Caco-2 (cell line): Measurements from ENCODE around the gene SLC44A5. TPM values are rescaled to one million over a fixed set of nuclear protein-coding genes. Genes with fewer than 3 reads are reported as not detected.
"Not testable (repeated sequence)": the region's sequence is repeated elsewhere in the genome, so short reads cannot be mapped to it uniquely, and the experiment has no call there.

Experiments
- BruUV-seq: library from RNA; stranded (reverse); fragments of 400-500 nt; replicated peaks from 2 replicates; lab custom pipeline; 2021; lab: Mats Ljungman, UMichigan
- CTCF ChIA-PET: fragments of 300-600 bp; sonication (Branson Sonifier 250); formaldehyde crosslinking; loops from one replicate; lab custom pipeline; 2022; ENCODE audit warnings: antibody characterized with exemption; lab: Charles Lee
- POLR2A ChIA-PET: fragments of 300-600 bp; sonication (Branson Sonifier 250); formaldehyde crosslinking; loops from one replicate; lab custom pipeline; 2022; ENCODE audit warnings: antibody characterized with exemption; lab: Charles Lee
- DNase-seq, 2 experiments: peaks; one replicate each; pipeline versions ENCODE4 v3.0.0 to v3.0.0-alpha.2; 2020 to 2022
- H3K27me3 ChIP-seq: replicated peaks from 2 replicates; pipeline ENCODE4 v1.6.0; 2011; ENCODE audit warnings: low read length; ENCODE audit not compliant: control insufficient read depth, insufficient read depth
- H3K36me3 ChIP-seq: 2 replicates; pipeline ENCODE4 v1.5.1; 2011; ENCODE audit warnings: low read length; ENCODE audit not compliant: control insufficient read depth, insufficient read depth
- H3K4me1 ChIP-seq: fragments of 250-450 bp; sonication (Bioruptor Pico); 2 replicates; pipeline ENCODE4 v1.5.1; 2020; ENCODE audit warnings: mild to moderate bottlenecking
- H3K4me3 ChIP-seq: 2 replicates; pipeline ENCODE4 v1.5.1; 2011; ENCODE audit warnings: low read depth, mild to moderate bottlenecking, control low read depth, low read length
- H3K9me3 ChIP-seq: fragments of 250-450 bp; sonication (Bioruptor Pico); 2 replicates; pipeline ENCODE4 v1.5.1; 2020; ENCODE audit warnings: mild to moderate bottlenecking, moderate library complexity
- H3K27ac Mint-ChIP-seq: one replicate; pipeline ENCODE4 v1.8.0; 2022; ENCODE audit warnings: mixed read lengths; ENCODE audit not compliant: unreplicated experiment
- H3K27me3 Mint-ChIP-seq: one replicate; pipeline ENCODE4 v1.8.0; 2022; ENCODE audit warnings: mixed read lengths; ENCODE audit not compliant: insufficient read depth, unreplicated experiment
- H3K36me3 Mint-ChIP-seq: one replicate; pipeline ENCODE4 v1.8.0; 2022; ENCODE audit warnings: mild to moderate bottlenecking, mixed read lengths; ENCODE audit not compliant: insufficient read depth, unreplicated experiment
- H3K4me1 Mint-ChIP-seq: one replicate; pipeline ENCODE4 v1.8.0; 2022; ENCODE audit warnings: low read depth, mixed read lengths; ENCODE audit not compliant: unreplicated experiment
- H3K4me3 Mint-ChIP-seq: one replicate; pipeline ENCODE4 v1.8.0; 2022; ENCODE audit warnings: mild to moderate bottlenecking, moderate library complexity, mixed read lengths; ENCODE audit not compliant: unreplicated experiment
- H3K9me3 Mint-ChIP-seq: one replicate; pipeline ENCODE4 v1.8.0; 2022; ENCODE audit warnings: mixed read lengths; ENCODE audit not compliant: unreplicated experiment
- intact Hi-C: fragments of 100-400 bp; cut with micrococcal nuclease; formaldehyde crosslinking; loops from one replicate; pipeline ENCODE4 v1.10.0; 2022; ENCODE audit not compliant: unreplicated experiment
- total RNA-seq: library from RNA; stranded (reverse); gene quantifications from 2 replicates; pipeline ENCODE4 v1.2.3, GENCODE V29; 2022
- TF ChIP-seq, protein P1 (sequence below), 2 experiments: fragments of 200-600 bp in 1 of 2; IDR thresholded peaks; 1 replicate in 1 of 2; 2 replicates in 1 of 2; pipeline versions ENCODE4 v1.5.1 to v1.8.0; 2011 to 2022; ENCODE audit warnings: antibody characterized with exemption in 1 of 2, control low read depth in 1 of 2, inconsistent platforms in 1 of 2, low read depth in 1 of 2, low read length in 1 of 2, mild to moderate bottlenecking in 1 of 2, moderate library complexity in 1 of 2; ENCODE audit not compliant: insufficient read depth in 1 of 2, severe bottlenecking in 1 of 2, unreplicated experiment in 1 of 2

The SLC44A5 gene
- total RNA-seq, 1 experiment from 2014 or later = 13.6 TPM

DNA sequence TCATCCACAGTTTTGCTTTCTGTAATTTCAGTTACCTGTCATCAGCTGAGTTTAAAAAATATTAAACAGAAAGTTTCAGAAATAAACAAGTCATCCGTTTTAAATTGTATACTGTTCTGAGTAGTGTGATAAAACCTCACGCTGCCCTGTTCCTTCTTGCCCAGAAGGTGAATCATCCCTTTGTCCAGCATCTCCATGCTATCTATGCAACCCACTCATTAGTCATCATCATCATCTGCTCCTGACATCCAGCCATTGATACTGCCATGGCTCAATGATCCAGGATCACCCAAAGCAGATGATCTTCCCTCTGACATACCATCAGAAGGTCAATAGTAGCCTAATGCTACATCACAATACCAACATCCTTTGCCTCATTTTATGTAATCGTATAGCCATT is 198.3 kb downstream of the SLC44A5 start:
- H3K4me1 Mint-ChIP-seq = no peaks in the 10 kb centered on the region
- TF ChIP-seq, protein P1, sequence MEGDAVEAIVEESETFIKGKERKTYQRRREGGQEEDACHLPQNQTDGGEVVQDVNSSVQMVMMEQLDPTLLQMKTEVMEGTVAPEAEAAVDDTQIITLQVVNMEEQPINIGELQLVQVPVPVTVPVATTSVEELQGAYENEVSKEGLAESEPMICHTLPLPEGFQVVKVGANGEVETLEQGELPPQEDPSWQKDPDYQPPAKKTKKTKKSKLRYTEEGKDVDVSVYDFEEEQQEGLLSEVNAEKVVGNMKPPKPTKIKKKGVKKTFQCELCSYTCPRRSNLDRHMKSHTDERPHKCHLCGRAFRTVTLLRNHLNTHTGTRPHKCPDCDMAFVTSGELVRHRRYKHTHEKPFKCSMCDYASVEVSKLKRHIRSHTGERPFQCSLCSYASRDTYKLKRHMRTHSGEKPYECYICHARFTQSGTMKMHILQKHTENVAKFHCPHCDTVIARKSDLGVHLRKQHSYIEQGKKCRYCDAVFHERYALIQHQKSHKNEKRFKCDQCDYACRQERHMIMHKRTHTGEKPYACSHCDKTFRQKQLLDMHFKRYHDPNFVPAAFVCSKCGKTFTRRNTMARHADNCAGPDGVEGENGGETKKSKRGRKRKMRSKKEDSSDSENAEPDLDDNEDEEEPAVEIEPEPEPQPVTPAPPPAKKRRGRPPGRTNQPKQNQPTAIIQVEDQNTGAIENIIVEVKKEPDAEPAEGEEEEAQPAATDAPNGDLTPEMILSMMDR (IDR thresholded peaks at IDR 0.05; ENCODE audit: insufficient read depth in 1 of 2, low read depth in 1 of 2, low read length in 1 of 2, severe bottlenecking in 1 of 2, unreplicated experiment in 1 of 2) = no peak
- Histone ChIP-seq H3K27me3 (no peaks in the 10 kb centered on the region), H3K4me3 (no peak overlapping the region), H3K9me3 (no peaks in the 10 kb centered on the region), H3K4me1 (no peaks in the 10 kb centered on the region), H3K36me3 (no peaks in the 10 kb centered on the region)
- DNase-seq = no peak
- BruUV-seq = no TSS peak
- CTCF ChIA-PET = no interaction called here
- no peaks in the 10 kb centered on the region for H3K36me3 Mint-ChIP-seq
- POLR2A ChIA-PET = no interaction called here
- H3K9me3 Mint-ChIP-seq = peaks cover 8% of the 10 kb centered on the region
- no peak overlapping the region for H3K4me3 Mint-ChIP-seq
- intact Hi-C loops = no loop called here
- H3K27ac Mint-ChIP-seq = no peak overlapping the region
- H3K27me3 Mint-ChIP-seq = no peaks in the 10 kb centered on the region

- CTCF ChIA-PET, H3K4me3 ChIP-seq, intact Hi-C loops, H3K27me3 Mint-ChIP-seq, H3K4me3 Mint-ChIP-seq, H3K27ac Mint-ChIP-seq, H3K4me1 Mint-ChIP-seq, H3K36me3 ChIP-seq, H3K4me1 ChIP-seq, POLR2A ChIA-PET, BruUV-seq, H3K36me3 Mint-ChIP-seq, H3K9me3 ChIP-seq, H3K27me3 ChIP-seq, DNase-seq: not testable (repeated sequence)
- H3K9me3 Mint-ChIP-seq = peaks cover 19% of the 10 kb centered on the region
Measured at GRCh38 chr1:75404681-75405080, 206.2 kb downstream of the SLC44A5 start.

DNA sequence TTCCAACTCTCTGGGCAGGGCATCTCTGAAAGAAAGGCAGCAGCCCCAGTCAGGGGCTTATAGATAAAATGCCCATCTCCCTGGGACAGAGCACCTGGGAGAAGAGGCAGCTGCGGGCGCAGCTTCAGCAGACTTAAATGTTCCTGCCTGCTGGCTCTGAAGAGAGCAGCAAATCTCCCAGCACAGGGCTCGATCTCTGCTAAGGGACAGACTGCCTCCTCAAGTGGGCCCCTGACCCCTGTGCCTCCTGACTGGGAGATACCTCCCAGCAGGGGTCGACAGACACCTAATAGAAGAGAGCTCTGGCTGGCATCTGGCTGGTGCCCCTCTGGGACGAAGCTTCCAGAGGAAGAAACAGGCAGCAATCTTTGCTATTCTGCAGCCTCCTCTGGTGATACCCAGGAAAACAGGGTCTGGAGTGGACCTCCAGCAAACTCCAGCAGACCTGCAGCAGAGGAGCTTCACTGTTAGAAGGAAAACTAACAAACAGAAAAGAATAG is 207.7 kb downstream of the SLC44A5 start:
- CTCF ChIA-PET, H3K4me3 Mint-ChIP-seq, H3K27me3 ChIP-seq, H3K4me3 ChIP-seq, H3K9me3 ChIP-seq, H3K36me3 ChIP-seq, BruUV-seq, H3K36me3 Mint-ChIP-seq, DNase-seq, H3K4me1 Mint-ChIP-seq, H3K4me1 ChIP-seq, H3K27me3 Mint-ChIP-seq, intact Hi-C loops, POLR2A ChIA-PET, H3K27ac Mint-ChIP-seq: not testable (repeated sequence)
- peaks cover 19% of the 10 kb centered on the region for H3K9me3 Mint-ChIP-seq

DNA sequence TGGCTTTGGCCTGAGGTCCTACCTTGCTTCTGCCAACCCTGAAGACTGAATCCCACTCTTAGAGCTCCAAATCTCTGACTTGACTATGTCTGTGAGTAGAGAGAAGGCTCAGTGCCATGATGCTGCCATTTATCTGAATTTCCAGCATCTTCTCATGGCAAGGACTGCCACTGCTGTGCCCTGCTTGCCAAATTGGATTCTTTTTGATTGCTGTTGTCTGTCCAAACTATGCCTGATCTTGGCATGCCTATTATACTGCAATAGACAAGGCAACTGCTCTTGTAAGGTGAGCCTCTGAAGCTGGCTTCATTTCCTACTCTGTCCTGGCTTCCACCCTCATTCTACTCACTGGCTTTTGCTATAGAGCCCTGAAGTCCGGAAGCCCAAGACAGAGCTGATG is 210.2 kb downstream of the SLC44A5 start:
- no peaks in the 10 kb centered on the region for H3K27me3 ChIP-seq
- H3K4me3 ChIP-seq = no peak overlapping the region
- Mint-ChIP-seq H3K27me3 (no peaks in the 10 kb centered on the region), H3K36me3 (no peaks in the 10 kb centered on the region), H3K4me1 (no peaks in the 10 kb centered on the region), H3K27ac (no peak overlapping the region), H3K4me3 (no peak overlapping the region), H3K9me3 (peaks cover 15% of the 10 kb centered on the region)
- no TSS peak for BruUV-seq
- DNase-seq = no peak
- TF ChIP-seq, protein P1 (IDR thresholded peaks at IDR 0.05; ENCODE audit: insufficient read depth in 1 of 2, low read depth in 1 of 2, low read length in 1 of 2, severe bottlenecking in 1 of 2, unreplicated experiment in 1 of 2) = no peak
- no peaks in the 10 kb centered on the region for H3K9me3 ChIP-seq
- ChIA-PET CTCF (no interaction called here), POLR2A (no interaction called here)
- intact Hi-C loops = no loop called here
- H3K36me3 ChIP-seq = no peaks in the 10 kb centered on the region
- no peaks in the 10 kb centered on the region for H3K4me1 ChIP-seq
